ENCODE data around the gene LGALS7. TPM values are rescaled to one million over a fixed set of nuclear protein-coding genes. Genes with fewer than 3 reads are reported as not detected.

The LGALS7 gene
- total and polyA plus RNA-seq, 2 of the 13 experiments (the other 11 are each of a cell fraction or from before 2014, with no cell fraction given) = 0.73 TPM; not detected in 1

DNA sequence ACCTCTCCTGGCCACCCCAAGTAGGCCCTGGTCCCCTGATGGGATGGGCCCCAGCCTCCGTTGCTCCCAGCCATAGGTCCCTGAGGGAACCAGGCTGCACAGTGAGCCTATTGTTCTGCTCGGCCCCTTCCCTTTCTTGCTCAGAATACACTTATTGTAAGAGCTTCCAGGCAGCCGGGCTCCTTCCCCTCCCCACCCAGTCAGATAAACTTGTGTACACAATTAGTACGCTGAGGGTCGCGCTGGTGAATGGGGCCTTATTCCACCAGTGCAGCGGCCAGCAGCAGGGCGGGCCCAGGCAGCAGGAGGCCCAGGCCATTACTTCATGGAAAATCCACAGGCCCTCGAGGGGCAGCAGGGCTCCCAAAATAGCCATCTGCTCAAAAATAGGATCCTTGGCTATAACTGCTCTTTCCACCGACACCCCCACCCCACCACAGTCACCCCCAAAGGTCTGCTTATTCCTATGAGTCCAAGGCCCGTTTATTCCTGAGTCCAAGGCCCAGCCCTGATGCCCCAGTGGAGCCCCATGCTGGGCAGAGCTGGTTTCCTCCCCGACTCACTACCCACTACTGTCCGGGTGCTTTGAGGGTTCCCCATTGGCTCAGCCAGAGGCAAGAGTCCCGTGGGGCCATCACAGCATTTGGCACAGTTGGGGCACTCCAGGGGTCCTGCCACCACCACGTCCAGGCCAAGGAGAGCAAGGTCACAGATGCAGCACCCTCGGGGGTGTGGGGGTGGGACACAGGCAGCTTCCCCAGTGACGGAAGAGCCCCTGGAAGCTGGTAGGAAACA is 51.1 kb downstream of the LGALS7 start (continued):
- no peak for TF ChIP-seq ZFP36 (IDR thresholded peaks at IDR 0.05; ENCODE audit: borderline replicate concordance, low read depth, low read length, partially characterized antibody)
- no peak for TF ChIP-seq ZNF777 (CRISPR knock-in tag; IDR thresholded peaks at IDR 0.05)
- no peak for TF ChIP-seq ZNF878 (CRISPR knock-in tag; IDR thresholded peaks at IDR 0.05)
- no peak for TF ChIP-seq ZNF841 (CRISPR knock-in tag; IDR thresholded peaks at IDR 0.05; ENCODE audit: borderline replicate concordance)
- TF ChIP-seq, protein P1, sequence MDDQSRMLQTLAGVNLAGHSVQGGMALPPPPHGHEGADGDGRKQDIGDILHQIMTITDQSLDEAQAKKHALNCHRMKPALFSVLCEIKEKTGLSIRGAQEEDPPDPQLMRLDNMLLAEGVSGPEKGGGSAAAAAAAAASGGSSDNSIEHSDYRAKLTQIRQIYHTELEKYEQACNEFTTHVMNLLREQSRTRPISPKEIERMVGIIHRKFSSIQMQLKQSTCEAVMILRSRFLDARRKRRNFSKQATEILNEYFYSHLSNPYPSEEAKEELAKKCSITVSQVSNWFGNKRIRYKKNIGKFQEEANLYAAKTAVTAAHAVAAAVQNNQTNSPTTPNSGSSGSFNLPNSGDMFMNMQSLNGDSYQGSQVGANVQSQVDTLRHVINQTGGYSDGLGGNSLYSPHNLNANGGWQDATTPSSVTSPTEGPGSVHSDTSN (CRISPR knock-in tag; IDR thresholded peaks at IDR 0.05; ENCODE audit: borderline replicate concordance) = no peak
- no peak for TF ChIP-seq ZKSCAN5 (CRISPR knock-in tag; IDR thresholded peaks at IDR 0.05)
- no peak for TF ChIP-seq TBL1XR1 (IDR thresholded peaks at IDR 0.05; ENCODE audit: borderline replicate concordance, low read length, partially characterized antibody)
- no peak for TF ChIP-seq PRMT3 (CRISPR knock-in tag; IDR thresholded peaks at IDR 0.05; ENCODE audit: borderline replicate concordance, low read depth)
- peak; percentile 76; the same call in 1 of the 2 replicates for TF ChIP-seq ZNF224 (CRISPR knock-in tag; IDR thresholded peaks at IDR 0.05)
- TF ChIP-seq PHF5A (CRISPR knock-in tag; IDR thresholded peaks at IDR 0.05; ENCODE audit: low read depth, unreplicated experiment) = peak; percentile 26
- TF ChIP-seq, protein P2, sequence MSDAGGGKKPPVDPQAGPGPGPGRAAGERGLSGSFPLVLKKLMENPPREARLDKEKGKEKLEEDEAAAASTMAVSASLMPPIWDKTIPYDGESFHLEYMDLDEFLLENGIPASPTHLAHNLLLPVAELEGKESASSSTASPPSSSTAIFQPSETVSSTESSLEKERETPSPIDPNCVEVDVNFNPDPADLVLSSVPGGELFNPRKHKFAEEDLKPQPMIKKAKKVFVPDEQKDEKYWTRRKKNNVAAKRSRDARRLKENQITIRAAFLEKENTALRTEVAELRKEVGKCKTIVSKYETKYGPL (CRISPR knock-in tag; IDR thresholded peaks at IDR 0.05) = no peak
- TF ChIP-seq ZNF263 (CRISPR knock-in tag; IDR thresholded peaks at IDR 0.05) = no peak
- TF ChIP-seq ZNF629 (CRISPR knock-in tag; conservative IDR thresholded peaks at IDR 0.05) = 0 out of 2 replicates have a peak, but pooled peaks have one; percentile 16
- 0 out of 2 replicates have a peak, but pooled peaks have one; percentile 25 for TF ChIP-seq POLR2AphosphoS5 (IDR thresholded peaks at IDR 0.05; ENCODE audit: low read depth, low read length)
- peak; percentile 50; the same call in 1 of the 2 replicates for TF ChIP-seq ZNF556 (CRISPR knock-in tag; IDR thresholded peaks at IDR 0.05; ENCODE audit: borderline replicate concordance)
- TF ChIP-seq NCOR1 (IDR thresholded peaks at IDR 0.05; ENCODE audit: borderline replicate concordance, low read length) = no peak
- TF ChIP-seq, protein P3, sequence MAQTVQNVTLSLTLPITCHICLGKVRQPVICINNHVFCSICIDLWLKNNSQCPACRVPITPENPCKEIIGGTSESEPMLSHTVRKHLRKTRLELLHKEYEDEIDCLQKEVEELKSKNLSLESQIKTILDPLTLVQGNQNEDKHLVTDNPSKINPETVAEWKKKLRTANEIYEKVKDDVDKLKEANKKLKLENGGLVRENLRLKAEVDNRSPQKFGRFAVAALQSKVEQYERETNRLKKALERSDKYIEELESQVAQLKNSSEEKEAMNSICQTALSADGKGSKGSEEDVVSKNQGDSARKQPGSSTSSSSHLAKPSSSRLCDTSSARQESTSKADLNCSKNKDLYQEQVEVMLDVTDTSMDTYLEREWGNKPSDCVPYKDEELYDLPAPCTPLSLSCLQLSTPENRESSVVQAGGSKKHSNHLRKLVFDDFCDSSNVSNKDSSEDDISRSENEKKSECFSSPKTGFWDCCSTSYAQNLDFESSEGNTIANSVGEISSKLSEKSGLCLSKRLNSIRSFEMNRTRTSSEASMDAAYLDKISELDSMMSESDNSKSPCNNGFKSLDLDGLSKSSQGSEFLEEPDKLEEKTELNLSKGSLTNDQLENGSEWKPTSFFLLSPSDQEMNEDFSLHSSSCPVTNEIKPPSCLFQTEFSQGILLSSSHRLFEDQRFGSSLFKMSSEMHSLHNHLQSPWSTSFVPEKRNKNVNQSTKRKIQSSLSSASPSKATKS (CRISPR knock-in tag; IDR thresholded peaks at IDR 0.05) = no peak
- peak; percentile 79; the same call in 1 of the 2 replicates for TF ChIP-seq ARNT2 (CRISPR knock-in tag; IDR thresholded peaks at IDR 0.05; ENCODE audit: low read depth)
- TF ChIP-seq, protein P4, sequence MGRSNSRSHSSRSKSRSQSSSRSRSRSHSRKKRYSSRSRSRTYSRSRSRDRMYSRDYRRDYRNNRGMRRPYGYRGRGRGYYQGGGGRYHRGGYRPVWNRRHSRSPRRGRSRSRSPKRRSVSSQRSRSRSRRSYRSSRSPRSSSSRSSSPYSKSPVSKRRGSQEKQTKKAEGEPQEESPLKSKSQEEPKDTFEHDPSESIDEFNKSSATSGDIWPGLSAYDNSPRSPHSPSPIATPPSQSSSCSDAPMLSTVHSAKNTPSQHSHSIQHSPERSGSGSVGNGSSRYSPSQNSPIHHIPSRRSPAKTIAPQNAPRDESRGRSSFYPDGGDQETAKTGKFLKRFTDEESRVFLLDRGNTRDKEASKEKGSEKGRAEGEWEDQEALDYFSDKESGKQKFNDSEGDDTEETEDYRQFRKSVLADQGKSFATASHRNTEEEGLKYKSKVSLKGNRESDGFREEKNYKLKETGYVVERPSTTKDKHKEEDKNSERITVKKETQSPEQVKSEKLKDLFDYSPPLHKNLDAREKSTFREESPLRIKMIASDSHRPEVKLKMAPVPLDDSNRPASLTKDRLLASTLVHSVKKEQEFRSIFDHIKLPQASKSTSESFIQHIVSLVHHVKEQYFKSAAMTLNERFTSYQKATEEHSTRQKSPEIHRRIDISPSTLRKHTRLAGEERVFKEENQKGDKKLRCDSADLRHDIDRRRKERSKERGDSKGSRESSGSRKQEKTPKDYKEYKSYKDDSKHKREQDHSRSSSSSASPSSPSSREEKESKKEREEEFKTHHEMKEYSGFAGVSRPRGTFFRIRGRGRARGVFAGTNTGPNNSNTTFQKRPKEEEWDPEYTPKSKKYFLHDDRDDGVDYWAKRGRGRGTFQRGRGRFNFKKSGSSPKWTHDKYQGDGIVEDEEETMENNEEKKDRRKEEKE (IDR thresholded peaks at IDR 0.05) = no peak
- TF ChIP-seq CHD2 (IDR thresholded peaks at IDR 0.05; ENCODE audit: low read depth, low read length) = no peak
- TF ChIP-seq SP5 (CRISPR knock-in tag; IDR thresholded peaks at IDR 0.05; ENCODE audit: borderline replicate concordance, low read depth) = peak; percentile 83

All from HepG2 (cell line).